ENCODE data around the gene AAGAB. TPM values are rescaled to one million over a fixed set of nuclear protein-coding genes. Genes with fewer than 3 reads are reported as not detected.

Gene AAGAB
- total RNA-seq, 1 experiment from 2014 or later, result 40.1 TPM

DNA sequence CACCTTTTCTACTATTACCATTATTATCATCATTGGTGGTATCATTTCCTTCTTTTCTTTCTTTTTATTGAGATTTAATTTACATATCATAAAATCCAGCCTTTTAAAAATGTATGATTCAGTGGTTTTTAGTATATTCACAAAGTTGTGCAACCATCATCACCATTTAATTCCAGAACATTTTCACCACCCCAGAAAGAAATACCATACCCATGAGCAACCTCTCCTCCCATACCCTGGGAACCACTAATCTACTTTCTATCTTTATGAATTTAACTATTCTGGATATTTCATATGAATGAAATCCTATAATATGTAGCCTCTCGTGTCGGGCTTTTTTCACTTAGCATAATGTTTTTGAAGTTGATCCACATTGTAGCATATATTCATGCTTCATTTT lies 29.1 kb downstream of the AAGAB start:
- no peak overlapping the region for H3K9ac ChIP-seq (ENCODE audit: extremely low read depth, insufficient read length, low read length)

More for the DNA sequence above, 29.1 kb downstream of the AAGAB start:
- H2AFZ ChIP-seq (ENCODE audit: low read length), result no peak overlapping the region
- H3K4me3 Mint-ChIP-seq, result no peak overlapping the region
- H3K23ac ChIP-seq (ENCODE audit: insufficient read length, low read depth, low read length), result no peak overlapping the region
- H3T11ph ChIP-seq (ENCODE audit: low read length), result no peak overlapping the region
- H3K4ac ChIP-seq (ENCODE audit: low read depth, low read length), result no peak overlapping the region
- no peaks in the 10 kb centered on the region for H3K4me1 ChIP-seq (ENCODE audit: insufficient read depth, low read length)
- TF ChIP-seq CTCF (conservative IDR thresholded peaks at IDR 0.05), result no peak
- H3K27me3 ChIP-seq (ENCODE audit: insufficient read depth, low read length), result no peaks in the 10 kb centered on the region
- no peak overlapping the region for H2BK120ac ChIP-seq (ENCODE audit: low read depth, low read length, poor library complexity, severe bottlenecking)
- H3K27me3 Mint-ChIP-seq (ENCODE audit: low read depth), result no peaks in the 10 kb centered on the region
- H4K8ac ChIP-seq (replicated peaks; ENCODE audit: insufficient read length, low read depth, low read length), result no peak overlapping the region
- H3K27ac ChIP-seq (ENCODE audit: insufficient read length, low read depth, low read length), result no peak overlapping the region
- H4K20me1 ChIP-seq (ENCODE audit: control insufficient read depth, insufficient read depth, insufficient read length), result no peaks in the 10 kb centered on the region
- H2BK5ac ChIP-seq (ENCODE audit: insufficient read length, low read length), result no peak overlapping the region
- H2BK20ac ChIP-seq (ENCODE audit: low read depth, low read length, poor library complexity, severe bottlenecking), result no peak overlapping the region
- no peak for DNase-seq
- no peaks in the 10 kb centered on the region for H3K4me1 Mint-ChIP-seq
- no peaks in the 10 kb centered on the region for H3K9me3 ChIP-seq (ENCODE audit: control insufficient read depth, low read depth, low read length)
- no peak overlapping the region for H3K14ac ChIP-seq (ENCODE audit: insufficient read depth, low read length)
- H3K56ac ChIP-seq (ENCODE audit: insufficient read length, low read depth, low read length), result no peak overlapping the region
- H3K4me2 ChIP-seq (ENCODE audit: insufficient read depth, insufficient read length, low read length), result no peak overlapping the region
- H2AK5ac ChIP-seq (ENCODE audit: insufficient read length, low read length), result no peak overlapping the region
- no peak overlapping the region for H3K27ac Mint-ChIP-seq
- H3K79me1 ChIP-seq (ENCODE audit: insufficient read depth, low read depth, low read length, poor library complexity, severe bottlenecking), result no peaks in the 10 kb centered on the region
- H3K9me3 Mint-ChIP-seq, result no peaks in the 10 kb centered on the region
- H3K36me3 Mint-ChIP-seq (ENCODE audit: insufficient read depth in 1 of 3, low read depth in 3 of 3), result peaks cover 1 to 15% (median 11%) of the 10 kb centered on the region in 3 experiments; a peak in 4 of 7 replicates
- no peak overlapping the region for H4K5ac ChIP-seq (ENCODE audit: insufficient read length, low read depth, low read length)
- H2BK12ac ChIP-seq (ENCODE audit: insufficient read length, low read depth, low read length), result no peak overlapping the region
- H4K91ac ChIP-seq (ENCODE audit: insufficient read length, low read depth, low read length), result no peak overlapping the region
- no CpG with 5 or more reads among the region's 2 CpGs for WGBS (ENCODE audit: extremely low coverage, insufficient read length, low lambda C conversion rate)
- H2BK15ac ChIP-seq (ENCODE audit: low read depth, low read length), result no peak overlapping the region
- H3K18ac ChIP-seq (ENCODE audit: insufficient read length, low read depth, low read length), result no peak overlapping the region
- H3K79me2 ChIP-seq (ENCODE audit: insufficient read depth, low read length), result no peaks in the 10 kb centered on the region
- no peaks in the 10 kb centered on the region for H3K23me2 ChIP-seq (ENCODE audit: insufficient read length, low read depth, low read length, poor library complexity, severe bottlenecking)
